Stimulated activated CD4-positive, alpha-beta T cell treated with anti-CD3 and anti-CD28 coated beads, Interleukin-4, amount 100 ng/mL, for 24 hours (primary cell): Measurements from ENCODE around the gene SLC6A17.

Source experiments
- DNase-seq: peaks from one replicate; pipeline ENCODE4 v3.0.0-alpha.2; 2020

The SLC6A17 gene

DNA sequence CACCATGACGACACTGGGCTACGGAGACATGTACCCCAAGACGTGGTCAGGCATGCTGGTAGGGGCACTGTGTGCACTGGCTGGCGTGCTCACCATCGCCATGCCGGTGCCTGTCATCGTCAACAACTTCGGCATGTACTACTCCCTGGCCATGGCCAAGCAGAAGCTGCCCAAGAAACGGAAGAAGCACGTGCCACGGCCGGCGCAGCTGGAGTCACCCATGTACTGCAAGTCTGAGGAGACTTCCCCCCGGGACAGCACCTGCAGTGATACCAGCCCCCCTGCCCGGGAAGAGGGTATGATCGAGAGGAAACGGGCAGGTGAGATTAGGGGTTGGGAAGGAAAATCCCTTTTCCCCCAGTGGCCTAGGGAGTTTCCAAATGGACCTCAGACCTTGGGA, 73.3 kb downstream of the SLC6A17 start:
- DNase-seq, result no peak

DNA sequence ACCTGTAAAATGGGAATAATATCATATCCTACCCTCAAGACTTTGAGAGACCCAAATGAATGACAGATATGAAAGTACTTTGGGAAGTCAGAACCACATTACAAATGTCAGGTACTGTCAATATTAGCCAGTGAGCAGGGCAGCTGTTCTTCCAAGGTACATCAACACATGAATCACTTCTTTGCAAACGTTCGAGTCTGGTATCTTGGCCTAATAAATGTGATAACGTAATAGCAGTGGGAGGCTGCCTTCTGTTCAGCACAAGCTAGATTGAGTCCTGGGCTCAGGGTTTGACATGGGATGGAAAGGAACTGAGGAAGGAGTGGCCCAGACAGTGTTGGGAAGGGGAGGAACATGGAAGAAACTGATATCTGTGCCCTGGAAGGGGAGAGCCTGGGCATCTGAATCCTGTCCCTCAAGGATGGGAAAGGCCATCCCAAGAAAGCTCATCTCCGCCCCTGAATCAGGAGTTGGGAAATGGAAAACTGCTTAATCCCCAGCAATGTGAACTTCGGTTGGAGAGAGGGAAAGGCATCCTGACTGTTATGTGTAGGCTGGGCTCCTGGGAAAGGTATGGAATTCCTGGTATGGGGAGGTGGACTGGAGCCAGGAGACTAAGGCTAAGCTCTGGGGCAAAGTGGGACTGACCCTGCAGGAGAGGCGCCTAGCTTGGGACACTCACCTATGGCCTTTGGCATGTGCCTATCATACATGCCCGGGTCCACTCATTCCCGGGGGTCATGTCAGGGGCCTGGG, 74.1 kb downstream of the SLC6A17 start:
- no peak for DNase-seq

DNA sequence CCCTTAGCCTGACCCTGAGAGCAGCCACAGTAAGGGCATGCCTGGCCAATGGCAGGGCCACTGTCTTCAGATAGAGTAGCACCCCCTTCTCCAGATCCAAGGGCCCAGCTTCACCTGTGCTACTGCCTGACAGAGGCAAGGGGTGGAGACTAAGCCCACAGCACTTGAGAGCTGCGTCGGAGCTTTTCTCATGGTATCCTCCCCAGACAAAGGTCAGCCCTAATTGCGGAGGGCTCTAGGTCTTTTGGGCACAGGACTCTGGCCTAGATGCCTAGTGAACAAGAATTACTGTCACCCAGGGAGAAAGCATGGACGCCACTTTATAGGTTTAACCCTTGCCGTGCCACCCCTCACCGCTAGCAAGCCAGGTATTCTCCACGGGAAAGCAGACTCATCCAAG, 74.9 kb downstream of the SLC6A17 start:
- no peak for DNase-seq

DNA sequence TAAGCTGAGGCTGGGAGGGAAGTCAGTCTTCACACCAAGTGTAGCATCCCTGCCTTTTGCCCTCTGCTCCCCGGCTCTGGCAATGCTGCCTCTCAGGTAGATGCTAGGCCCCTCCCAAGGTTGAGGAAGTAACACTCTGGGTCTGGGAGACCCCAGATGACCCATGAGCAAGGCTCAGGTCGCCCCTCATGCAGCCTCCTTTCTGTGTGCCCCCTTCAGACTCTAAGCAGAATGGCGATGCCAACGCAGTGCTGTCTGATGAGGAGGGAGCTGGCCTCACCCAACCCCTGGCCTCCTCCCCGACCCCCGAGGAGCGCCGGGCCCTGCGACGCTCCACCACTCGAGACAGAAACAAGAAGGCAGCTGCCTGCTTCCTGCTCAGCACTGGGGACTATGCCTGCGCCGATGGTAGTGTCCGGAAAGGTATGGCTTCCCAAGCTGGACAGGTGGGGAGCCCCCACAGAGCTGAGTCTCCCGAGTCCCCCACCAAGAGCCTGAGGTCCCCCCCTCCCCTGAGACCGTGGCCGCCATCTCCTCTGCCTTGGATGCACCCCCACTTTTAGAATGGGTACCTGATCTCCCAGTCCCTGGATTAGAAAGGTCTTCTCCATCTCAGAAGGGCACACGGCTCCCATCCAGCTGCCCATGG, 75.6 kb downstream of the SLC6A17 start:
- no peak for DNase-seq

DNA sequence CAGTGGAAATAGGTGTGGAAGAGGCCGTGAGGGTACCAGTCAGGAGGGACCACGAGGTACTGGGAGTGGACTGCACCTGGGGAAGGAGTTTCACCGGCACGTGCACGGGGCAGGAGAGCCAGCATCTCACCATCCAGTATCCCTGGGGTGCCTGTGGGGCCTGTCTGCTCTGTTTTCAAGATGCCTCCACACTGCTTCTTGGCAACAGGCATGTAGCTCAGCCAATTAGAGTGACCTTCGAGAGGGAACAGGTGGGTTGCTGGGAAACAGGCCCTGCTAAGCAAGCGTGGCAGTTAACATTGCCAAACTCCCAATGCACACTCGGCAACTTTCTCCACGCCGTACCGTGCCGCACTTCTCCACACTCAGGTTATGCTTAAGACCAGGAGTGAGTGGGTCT, 77.5 kb downstream of the SLC6A17 start:
- no peak for DNase-seq

DNA sequence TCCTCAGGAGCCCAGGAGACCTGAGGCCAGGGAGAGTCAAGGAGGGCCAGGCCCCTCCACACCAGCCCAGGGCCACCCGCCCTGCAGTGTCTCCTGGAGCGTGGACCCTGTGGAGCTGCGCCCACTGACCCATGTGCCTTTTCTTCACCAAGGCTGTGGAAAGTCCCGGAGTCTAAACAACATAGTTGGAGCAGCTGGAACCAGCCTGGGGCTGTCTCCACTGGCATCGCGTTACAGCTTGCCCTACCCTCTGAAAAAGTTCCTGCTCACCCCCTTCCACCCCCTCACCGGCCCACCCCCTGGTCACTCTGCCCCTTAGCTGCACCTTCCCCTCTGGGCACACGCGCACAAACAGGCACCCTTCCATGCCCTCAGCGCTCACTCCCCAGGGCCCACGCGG, 78.1 kb downstream of the SLC6A17 start:
- no peak for DNase-seq

DNA sequence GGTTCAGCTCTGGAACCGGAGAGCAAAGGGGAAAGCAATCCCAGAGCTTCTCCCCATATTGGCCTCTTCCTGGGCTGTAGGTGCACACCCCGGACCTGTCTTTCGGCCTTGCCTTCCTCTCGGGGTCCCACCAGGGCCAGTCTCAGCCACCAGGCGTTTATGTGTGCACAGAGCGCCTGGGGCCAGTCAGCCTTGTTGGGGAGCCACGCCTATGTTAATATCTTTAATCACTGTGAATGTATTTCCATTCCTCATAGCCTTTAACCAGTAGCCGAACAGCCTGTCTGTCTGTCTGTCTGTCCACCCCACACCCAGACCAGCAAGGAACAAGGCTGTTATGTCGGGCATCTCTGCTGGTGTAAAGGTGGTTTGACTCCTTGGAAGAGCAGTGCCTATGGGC, 78.6 kb downstream of the SLC6A17 start:
- no peak for DNase-seq

DNA sequence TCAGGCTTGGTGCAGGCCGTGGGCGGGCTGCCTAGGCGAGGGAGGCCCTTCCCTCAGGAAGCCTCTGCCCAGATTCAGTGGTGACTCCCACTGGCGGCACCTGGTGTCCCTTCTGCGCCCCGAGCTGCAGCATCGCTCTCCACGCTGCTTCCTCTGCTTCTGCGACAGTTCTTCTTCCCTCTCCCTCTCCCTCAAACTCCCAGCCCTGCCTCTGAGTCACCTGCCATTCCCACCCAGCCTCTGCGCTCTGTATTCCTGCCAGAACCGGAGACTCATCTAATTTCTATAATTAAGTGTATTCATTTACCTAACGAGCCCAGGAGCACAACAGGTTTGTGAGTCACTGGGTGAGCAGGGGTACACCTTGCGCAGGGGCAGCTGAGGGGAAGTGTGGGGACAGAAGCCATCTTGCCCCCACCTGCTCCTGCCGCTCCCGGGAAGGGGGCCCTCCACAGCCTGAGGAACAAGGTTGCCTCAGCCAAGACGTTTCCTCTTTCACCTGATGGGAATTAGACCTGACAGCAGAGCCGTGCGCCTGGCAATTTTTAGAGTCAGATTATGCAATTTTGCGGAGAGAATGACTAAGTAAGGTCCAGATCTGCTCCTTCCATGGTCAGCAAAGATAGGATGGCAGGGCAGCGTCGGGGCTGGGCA, 79.2 kb downstream of the SLC6A17 start:
- DNase-seq, result no peak

DNA sequence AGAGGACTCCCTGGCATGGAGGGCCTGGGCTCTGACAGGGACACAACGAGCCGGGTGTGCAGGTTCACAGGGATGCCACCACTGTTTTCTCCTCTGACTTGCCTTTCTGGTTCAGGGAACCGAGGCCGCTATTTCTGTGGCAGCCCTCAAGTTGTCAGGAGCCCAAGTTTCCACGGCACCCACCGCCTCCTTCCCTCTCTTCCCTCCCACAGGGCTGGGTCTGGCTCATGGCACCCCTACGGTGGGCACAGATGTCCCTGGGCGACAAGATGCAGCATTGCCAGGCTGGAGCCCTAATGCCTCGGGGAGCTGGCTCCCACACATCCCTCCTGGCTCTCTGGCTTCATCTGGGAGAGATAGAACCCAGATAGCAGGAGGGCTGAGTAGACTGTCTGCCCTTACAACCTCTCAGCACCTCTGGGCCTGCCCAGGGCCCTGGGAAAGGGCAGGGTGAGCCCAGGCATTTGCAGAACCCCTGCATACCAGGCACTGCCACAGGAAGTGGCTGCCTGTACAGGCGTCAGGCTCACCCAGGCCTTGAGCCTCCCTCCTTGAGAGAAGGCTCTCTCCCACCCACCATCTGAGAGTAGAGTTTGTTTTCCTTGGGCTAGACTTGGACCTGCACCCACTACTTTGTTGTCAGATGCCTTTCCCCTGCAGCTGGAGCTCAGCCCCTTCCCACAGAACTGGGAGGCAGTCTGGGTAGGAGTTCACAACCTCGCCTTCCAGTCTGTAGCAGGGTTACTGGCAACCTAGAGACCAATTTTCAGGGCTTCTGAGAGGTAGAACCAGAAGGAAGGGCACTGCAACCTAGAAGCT, 80.3 kb downstream of the SLC6A17 start:
- DNase-seq, result no peak

DNA sequence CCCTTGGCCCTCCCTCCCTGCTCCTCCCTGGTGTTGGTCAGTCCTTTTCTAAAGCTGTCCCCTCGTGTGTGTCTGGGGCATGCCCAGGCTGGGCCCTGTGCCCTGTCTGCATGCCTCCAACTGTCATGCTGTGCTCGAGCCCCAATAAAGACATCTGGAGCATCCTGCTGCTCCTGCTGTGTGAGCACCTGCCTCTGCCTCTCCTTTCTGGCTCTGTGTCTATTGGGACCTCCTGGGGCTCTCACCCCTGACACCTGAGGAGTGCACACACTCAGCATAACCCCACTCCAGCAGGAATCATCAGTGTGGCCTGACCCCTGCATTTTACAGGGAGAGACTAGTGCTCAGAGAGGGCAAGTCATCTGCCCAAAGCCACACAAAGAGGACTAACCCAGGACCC, 83.6 kb downstream of the SLC6A17 start:
- no peak for DNase-seq

DNA sequence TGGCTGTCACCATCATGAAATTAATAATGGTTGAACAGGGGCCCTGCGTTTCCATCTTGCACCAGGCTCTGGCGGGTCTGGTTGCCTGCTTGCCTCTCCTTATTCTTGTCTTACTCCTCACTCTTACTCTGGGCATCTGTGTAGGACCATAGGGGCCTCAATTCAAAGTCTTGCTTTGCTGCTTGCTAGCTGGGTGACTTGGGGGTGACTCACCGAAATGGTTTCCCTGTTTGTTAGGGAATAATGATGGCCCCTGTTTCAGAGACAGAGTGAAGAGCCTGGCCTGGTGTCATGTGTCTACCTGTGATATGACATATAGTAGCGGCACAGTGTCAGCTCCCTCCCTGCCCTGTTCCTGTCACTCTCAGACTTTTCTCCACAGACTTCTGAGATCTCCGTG, 84.4 kb downstream of the SLC6A17 start:
- DNase-seq, result no peak

DNA sequence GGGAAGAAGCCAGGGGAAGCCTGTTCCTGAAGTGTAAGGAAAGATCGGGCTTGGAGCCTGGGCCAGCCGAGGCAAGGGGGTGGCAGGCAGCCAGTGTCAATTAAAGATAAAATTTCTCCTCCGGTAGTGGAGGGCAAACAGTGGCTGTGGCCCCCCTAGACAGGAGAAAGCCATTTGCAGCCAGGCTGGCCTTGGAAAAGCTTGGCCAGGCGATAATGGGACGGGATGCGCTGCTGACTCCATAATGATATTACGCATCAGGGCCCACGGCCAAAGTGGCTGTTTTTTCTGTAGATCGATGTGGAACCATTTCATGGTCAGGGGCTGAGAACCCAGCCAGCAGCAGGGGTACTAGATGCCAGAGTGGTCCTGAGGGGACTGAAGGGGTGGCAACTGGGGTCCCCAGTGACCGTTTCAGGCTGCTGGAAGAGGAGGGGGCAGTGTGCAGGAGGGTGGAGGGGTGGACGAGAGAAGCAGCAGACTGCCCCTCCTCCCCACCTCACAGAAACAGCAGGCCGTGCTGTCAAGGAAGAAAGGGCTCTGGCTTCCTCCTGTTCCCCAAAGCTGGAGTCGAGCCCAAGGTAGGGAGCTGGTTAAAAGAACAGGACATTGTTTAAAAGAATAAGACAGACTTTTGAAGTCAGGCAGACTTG, 85.0 kb downstream of the SLC6A17 start:
- DNase-seq, result no peak

DNA sequence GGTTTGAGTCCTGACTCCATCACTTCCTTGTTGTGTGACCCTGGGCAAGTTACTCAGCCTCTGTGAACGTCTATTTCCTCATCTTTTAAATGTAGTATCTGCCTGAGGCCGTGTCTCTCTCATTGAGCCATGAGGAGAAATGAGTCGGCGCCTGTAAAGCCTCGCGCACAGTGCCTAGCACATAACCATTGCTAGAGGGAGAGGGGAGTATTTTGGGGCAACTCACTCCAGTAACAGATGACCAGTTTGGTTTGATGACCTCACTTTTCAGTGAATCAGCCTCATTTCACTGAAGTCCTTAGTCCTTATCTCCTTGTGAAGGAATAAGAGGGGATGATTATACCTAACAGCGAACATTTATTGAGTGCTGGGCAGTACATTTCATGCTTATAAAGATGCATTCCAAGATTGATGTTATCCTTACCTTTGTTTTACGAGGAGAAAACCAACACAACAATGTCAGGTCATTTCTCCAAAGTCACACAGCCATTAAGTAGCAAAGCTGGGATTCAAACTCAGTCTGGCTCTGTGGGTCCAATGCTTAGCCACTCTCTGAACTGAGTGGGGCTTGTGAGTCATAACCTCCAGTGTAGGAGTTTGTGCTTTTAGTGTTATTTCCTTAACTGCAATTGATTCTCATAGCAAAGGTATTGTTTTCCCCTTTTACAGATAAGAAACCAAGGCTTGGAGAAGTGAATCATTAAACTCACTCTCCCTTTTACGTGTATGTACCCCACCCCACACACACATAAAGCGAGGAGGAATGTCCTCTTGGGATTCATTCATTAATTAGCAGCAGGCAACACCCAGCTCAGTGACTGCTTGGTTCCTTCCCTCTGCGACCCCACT, 85.8 kb downstream of the SLC6A17 start:
- peak; percentile 67 for DNase-seq

DNA sequence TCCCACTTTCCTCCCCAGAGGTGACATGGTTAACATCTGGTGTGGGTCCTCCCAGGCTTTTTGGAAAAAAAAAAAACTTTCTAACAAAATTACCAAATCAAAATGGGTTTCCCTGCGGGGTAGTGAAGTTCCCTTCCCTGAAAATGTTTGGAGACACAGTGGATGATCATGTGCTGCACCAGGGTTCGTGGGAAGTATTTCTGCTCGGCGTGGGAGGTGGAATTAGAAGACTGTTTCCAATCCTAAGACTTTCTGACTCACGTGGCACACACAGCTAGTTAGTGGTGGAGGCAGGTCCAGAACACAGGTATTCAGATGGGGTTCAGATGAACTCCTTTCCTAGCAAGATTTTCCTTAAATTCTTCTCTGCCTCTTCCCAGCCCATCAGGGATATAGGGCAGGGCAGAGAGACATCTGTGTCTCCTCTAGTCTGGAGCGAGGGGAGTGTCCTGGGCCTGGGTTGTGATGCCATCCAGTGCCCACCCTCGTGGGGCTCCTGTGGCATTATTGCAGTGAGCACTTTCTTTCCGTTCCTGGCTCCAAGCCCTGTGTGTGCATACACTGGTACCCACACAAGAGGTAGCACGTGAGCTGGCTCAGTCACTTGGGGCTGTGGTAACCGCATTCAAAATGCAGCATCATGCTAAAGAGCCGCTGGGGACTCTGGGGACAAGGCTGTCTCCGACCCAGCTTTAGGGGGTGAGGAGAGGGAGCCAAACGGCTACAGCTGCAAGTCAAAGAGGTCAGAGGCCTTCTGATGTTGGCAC, 87.3 kb downstream of the SLC6A17 start:
- DNase-seq, result no peak

DNA sequence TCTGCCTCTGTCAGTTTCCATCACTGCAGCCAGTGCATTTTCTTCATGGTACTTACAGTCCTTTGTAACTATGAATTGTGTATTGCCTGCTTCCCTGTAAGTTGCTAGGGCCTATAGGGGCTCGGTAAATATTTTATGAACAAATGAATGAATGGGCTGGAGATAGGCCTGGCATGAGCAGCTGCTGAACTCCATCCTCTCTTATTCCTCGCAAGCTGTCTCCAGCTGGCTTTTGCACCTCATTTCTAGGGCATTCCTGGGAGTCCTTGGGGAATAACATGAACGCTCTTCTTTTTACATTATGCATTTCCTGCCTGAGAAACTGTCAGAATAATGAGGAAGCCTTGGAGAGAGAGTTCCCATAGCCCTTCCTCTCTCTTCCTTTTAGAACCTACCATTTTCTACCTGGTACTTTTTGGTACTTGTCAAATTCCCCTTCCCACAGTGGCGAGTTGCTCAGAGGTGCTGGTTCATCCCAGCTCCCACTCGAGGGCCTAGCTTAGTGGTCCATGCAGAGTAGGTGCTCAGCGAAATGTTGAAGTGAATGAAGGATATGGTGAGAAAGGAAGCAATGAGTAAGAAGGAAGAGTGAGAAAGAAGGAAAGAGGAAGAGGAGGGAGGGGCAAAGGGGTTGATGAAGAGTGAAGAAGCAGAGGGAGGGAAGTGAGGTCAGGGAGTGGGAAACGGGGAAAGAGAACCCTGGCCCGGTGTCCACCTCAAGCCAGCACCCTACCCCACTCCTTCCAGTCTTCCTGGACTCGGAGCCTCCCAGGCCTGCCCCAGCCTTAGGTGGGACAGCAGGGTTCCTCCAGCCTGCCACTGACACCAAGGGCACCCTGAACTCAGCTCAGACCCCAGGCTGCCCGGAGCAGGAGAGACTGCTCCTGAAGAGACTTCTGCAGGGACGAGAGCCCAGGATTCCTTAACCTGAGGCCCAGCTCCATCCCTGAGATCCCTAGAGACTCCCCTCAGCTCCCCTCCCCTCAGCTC, 89.4 kb downstream of the SLC6A17 start:
- no peak for DNase-seq

DNA sequence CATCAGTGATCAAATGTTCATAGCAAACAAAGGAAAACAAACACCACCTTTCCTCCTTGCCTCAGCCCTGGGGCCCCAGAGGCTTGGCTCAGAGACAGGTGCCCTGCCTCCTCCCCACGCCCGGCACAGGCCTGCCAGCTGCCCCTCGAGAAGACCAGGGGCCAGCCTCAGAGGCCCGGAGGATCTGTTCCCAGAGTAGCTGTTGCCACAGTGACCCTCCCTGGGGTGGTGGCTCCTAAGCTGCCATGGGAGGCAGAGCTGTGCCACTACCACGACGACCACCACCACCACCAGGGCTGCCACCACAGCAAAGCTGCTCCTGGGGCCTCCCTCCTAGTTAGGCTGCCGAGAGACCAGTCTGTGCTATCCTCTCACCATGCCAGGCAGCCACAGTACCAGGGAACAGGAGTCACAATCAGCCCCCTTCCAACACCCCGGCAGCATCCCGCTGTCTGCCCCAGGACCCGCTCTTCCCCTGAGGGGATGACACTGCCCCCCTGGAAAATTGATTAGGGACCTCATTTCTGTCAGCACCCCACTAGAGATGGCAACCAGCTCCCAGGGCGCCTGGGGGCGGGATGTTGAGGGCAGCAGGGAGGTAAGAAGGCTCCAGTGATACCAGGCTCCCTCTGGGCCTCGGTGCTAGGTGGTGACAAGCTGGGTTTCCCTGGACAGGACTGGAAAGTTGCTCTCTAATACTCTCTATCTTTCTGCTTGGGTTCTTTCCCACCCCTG, 90.3 kb downstream of the SLC6A17 start:
- DNase-seq, result no peak

DNA sequence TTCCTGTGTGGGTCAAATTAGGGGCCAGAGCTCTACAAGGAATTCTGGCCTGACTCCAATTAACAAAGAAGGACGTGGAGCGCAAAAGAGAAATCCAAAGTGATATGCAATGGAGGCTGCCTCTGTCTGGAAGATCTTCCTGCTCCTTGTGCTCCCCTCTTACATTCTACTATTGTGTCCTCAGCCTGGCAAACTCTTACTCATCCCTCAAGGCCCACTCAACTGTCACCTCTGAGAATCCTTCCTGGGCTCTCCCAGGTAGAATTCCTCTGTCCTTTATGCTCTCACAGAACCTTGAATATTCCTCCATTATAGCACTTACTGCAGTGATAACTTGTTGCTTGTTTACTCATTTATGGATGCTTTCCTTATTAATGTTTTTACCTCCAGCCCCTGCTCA, 91.2 kb downstream of the SLC6A17 start:
- DNase-seq, result no peak

DNA sequence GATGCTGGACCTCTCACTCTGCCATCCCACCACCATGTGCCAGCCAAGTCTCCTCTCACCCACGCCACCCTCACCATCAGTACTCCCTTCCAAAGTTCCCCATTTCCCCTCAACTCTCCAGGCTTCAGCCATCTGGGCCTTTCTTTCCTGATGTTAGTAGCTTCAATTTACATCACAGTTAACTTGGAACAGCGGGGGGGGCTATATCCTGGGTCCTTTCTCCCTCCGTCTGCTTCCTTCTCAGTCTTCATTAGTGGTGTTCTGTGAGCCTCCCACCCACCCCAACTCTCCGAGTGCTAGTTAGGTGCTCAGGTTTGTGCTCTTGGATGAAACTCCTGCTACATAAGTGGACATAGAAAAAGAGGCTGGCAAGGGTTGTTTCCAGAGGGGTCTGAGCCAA, 91.8 kb downstream of the SLC6A17 start:
- no peak for DNase-seq

DNA sequence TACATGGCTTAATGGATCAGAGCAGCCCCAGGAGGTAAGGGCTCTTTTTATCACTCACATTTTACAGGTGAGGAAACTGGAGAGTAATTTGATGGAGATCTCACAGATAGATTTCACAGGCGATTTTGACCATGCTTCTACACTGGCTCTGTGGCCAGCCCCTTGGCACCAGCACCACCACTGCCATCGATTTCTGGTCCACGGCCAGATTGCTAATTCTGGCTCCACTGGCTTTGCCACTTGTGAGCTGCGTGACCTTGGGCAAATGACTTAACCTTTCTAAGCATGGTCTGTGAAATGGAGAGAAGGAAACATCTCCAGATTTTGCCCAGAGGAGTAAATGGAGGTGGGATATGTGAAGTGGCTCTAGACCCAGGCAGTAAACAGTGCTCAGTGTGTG, 92.4 kb downstream of the SLC6A17 start:
- no peak for DNase-seq
